Measurements from ENCODE around the gene SIKE1.

DNA sequence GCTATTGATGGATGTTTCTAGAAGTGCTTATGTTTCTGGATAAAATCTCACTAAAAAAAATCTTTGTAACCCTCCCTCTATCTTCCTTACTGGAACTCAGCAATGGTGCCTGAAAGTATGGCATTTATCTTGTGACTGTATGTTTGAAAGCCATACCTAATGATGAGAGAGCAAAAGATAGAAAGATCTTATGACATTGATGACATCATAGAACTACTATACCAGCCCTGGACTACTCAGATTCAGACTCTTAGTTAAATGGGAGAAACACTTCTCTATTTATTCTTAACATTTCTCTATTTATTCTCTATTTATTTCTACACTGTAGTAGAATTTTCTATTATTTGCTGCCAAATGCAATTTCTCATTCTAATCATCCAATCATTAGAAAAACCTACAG is 41.5 kb upstream of the SIKE1 start:
- TF ChIP-seq, protein P1, sequence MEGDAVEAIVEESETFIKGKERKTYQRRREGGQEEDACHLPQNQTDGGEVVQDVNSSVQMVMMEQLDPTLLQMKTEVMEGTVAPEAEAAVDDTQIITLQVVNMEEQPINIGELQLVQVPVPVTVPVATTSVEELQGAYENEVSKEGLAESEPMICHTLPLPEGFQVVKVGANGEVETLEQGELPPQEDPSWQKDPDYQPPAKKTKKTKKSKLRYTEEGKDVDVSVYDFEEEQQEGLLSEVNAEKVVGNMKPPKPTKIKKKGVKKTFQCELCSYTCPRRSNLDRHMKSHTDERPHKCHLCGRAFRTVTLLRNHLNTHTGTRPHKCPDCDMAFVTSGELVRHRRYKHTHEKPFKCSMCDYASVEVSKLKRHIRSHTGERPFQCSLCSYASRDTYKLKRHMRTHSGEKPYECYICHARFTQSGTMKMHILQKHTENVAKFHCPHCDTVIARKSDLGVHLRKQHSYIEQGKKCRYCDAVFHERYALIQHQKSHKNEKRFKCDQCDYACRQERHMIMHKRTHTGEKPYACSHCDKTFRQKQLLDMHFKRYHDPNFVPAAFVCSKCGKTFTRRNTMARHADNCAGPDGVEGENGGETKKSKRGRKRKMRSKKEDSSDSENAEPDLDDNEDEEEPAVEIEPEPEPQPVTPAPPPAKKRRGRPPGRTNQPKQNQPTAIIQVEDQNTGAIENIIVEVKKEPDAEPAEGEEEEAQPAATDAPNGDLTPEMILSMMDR (conservative IDR thresholded peaks at IDR 0.05; ENCODE audit: low read depth, low read length) = no peak
- no peak for TF ChIP-seq EZH2phosphoT487 (IDR thresholded peaks at IDR 0.05; ENCODE audit: borderline replicate concordance, low read length)
- TF ChIP-seq EZH2 (IDR thresholded peaks at IDR 0.05; ENCODE audit: low read length, unreplicated experiment) = no peak

All from PC-3 (cell line).